Mucosa of rectum (tissue), 2 donors: ENCODE data around the gene SLC38A3.

ENCODE experiments used
- H3K27ac ChIP-seq, 2 donors: one replicate each; pipeline ENCODE4 v1.7.0; 2013; ENCODE audit warnings: inconsistent platforms in 2 of 2, low read depth in 2 of 2, low read length in 2 of 2
- H3K27me3 ChIP-seq, 2 donors: one replicate each; pipeline ENCODE4 v1.7.0; 2013; ENCODE audit warnings: low read length in 2 of 2; ENCODE audit not compliant: control insufficient read depth in 2 of 2, insufficient read depth in 2 of 2
- H3K36me3 ChIP-seq, 2 donors: one replicate each; pipeline ENCODE4 v1.7.0; 2013; ENCODE audit warnings: low read length in 2 of 2; ENCODE audit not compliant: control insufficient read depth in 2 of 2, insufficient read depth in 2 of 2
- H3K4me1 ChIP-seq, 2 donors: one replicate each; pipeline ENCODE4 v1.7.0; 2013; ENCODE audit warnings: low read length in 2 of 2, mild to moderate bottlenecking in 1 of 2; ENCODE audit not compliant: control insufficient read depth in 2 of 2, insufficient read depth in 2 of 2
- H3K4me3 ChIP-seq, 2 donors: one replicate each; pipeline ENCODE4 v1.7.0; 2013; ENCODE audit warnings: low read length in 2 of 2
- H3K9ac ChIP-seq, 2 donors: one replicate each; pipeline ENCODE4 v1.7.0; 2013; ENCODE audit warnings: low read length in 2 of 2, low read depth in 1 of 2, mild to moderate bottlenecking in 1 of 2
- H3K9me3 ChIP-seq, 2 donors: one replicate each; pipeline ENCODE4 v1.7.0; 2013; ENCODE audit warnings: low read length in 2 of 2; ENCODE audit not compliant: control insufficient read depth in 2 of 2
- donor health status: healthy.
- donor health status: Normal muscosa, but diverticular disease.

The SLC38A3 gene

GRCh38 chr3:50190936-50191660, 14.0 kb upstream of the SLC38A3 start, which contains the start of gene GNAT1:
TSS of gene GNAT1 (plus strand) at chr3:50191610. CDS start at chr3:50191726, 116 bp downstream.
- H3K27me3 ChIP-seq: peaks cover 7 to 21% of the 10 kb centered on the region in 2 donors
- H3K4me3 ChIP-seq: no peak within 1 kb of the TSS
- H3K27ac ChIP-seq: no peak within 1 kb of the TSS
- H3K9ac ChIP-seq: no peak within 1 kb of the TSS
- H3K36me3 ChIP-seq: no peaks in the 10 kb centered on the region
- H3K9me3 ChIP-seq: no peaks in the 10 kb centered on the region
- peaks cover 4 to 7% of the 10 kb centered on the region in 2 donors for H3K4me1 ChIP-seq

GRCh38 chr3:50192124-50192523, 12.9 kb upstream of the SLC38A3 start:
- no peak overlapping the region for H3K4me3 ChIP-seq
- H3K36me3 ChIP-seq: no peaks in the 10 kb centered on the region
- peaks cover 7 to 21% of the 10 kb centered on the region in 2 donors for H3K27me3 ChIP-seq
- no peak overlapping the region for H3K9ac ChIP-seq
- H3K4me1 ChIP-seq: peaks cover 4 to 7% of the 10 kb centered on the region in 2 donors
- no peaks in the 10 kb centered on the region for H3K9me3 ChIP-seq
- no peak overlapping the region for H3K27ac ChIP-seq

- Histone ChIP-seq H3K9ac (no peak overlapping the region), H3K27ac (no peak overlapping the region), H3K36me3 (no peaks in the 10 kb centered on the region), H3K4me3 (no peak overlapping the region), H3K4me1 (peaks cover 4 to 7% of the 10 kb centered on the region in 2 donors), H3K9me3 (no peaks in the 10 kb centered on the region), H3K27me3 (peaks cover 7 to 21% of the 10 kb centered on the region in 2 donors)
Measured at GRCh38 chr3:50192689-50193141, 12.4 kb upstream of the SLC38A3 start.

- H3K27me3 ChIP-seq: peaks cover 7 to 21% of the 10 kb centered on the region in 2 donors
- no peaks in the 10 kb centered on the region for H3K9me3 ChIP-seq
- no peaks in the 10 kb centered on the region for H3K36me3 ChIP-seq
- no peak overlapping the region for H3K9ac ChIP-seq
- peaks cover 4 to 7% of the 10 kb centered on the region in 2 donors for H3K4me1 ChIP-seq
- no peak overlapping the region for H3K4me3 ChIP-seq
- no peak overlapping the region for H3K27ac ChIP-seq
Measured at GRCh38 chr3:50193286-50193685, 11.8 kb upstream of the SLC38A3 start.

GRCh38 chr3:50193746-50194127, 11.3 kb upstream of the SLC38A3 start:
- Histone ChIP-seq H3K27ac (no peak overlapping the region), H3K36me3 (no peaks in the 10 kb centered on the region), H3K27me3 (peaks cover 7 to 21% of the 10 kb centered on the region in 2 donors), H3K4me1 (peaks cover 4 to 7% of the 10 kb centered on the region in 2 donors), H3K4me3 (no peak overlapping the region), H3K9me3 (no peaks in the 10 kb centered on the region), H3K9ac (no peak overlapping the region)

- Histone ChIP-seq H3K27ac (no peak overlapping the region), H3K4me3 (peak overlapping the region in 1 of 2 donors; percentile 13), H3K9me3 (no peaks in the 10 kb centered on the region), H3K9ac (no peak overlapping the region), H3K4me1 (peaks cover 4 to 7% of the 10 kb centered on the region in 2 donors), H3K36me3 (no peaks in the 10 kb centered on the region), H3K27me3 (peaks cover 7 to 21% of the 10 kb centered on the region in 2 donors)
Measured at GRCh38 chr3:50194128-50194902, 10.8 kb upstream of the SLC38A3 start.

- peaks cover 4 to 7% of the 10 kb centered on the region in 2 donors for H3K4me1 ChIP-seq
- no peaks in the 10 kb centered on the region for H3K9me3 ChIP-seq
- no peaks in the 10 kb centered on the region for H3K36me3 ChIP-seq
- H3K27ac ChIP-seq: no peak overlapping the region
- H3K9ac ChIP-seq: no peak overlapping the region
- H3K4me3 ChIP-seq: no peak overlapping the region
- H3K27me3 ChIP-seq: peaks cover 7 to 21% of the 10 kb centered on the region in 2 donors
Measured at GRCh38 chr3:50194903-50195500, 10.1 kb upstream of the SLC38A3 start.

- no peak overlapping the region for H3K27ac ChIP-seq
- H3K4me3 ChIP-seq: no peak overlapping the region
- peaks cover 7 to 21% of the 10 kb centered on the region in 2 donors for H3K27me3 ChIP-seq
- peaks cover 4 to 7% of the 10 kb centered on the region in 2 donors for H3K4me1 ChIP-seq
- no peak overlapping the region for H3K9ac ChIP-seq
- H3K36me3 ChIP-seq: no peaks in the 10 kb centered on the region
- H3K9me3 ChIP-seq: no peaks in the 10 kb centered on the region
Measured at GRCh38 chr3:50195501-50196252, 9.4 kb upstream of the SLC38A3 start.

- H3K27ac ChIP-seq: no peak overlapping the region
- H3K36me3 ChIP-seq: no peaks in the 10 kb centered on the region
- H3K9ac ChIP-seq: no peak overlapping the region
- H3K9me3 ChIP-seq: no peaks in the 10 kb centered on the region
- peaks cover 4 to 7% of the 10 kb centered on the region in 2 donors for H3K4me1 ChIP-seq
- no peak overlapping the region for H3K4me3 ChIP-seq
- peaks cover 11 to 21% of the 10 kb centered on the region in 2 donors for H3K27me3 ChIP-seq
Measured at GRCh38 chr3:50196253-50196801, 8.7 kb upstream of the SLC38A3 start.
